GM19467 (cell line): ENCODE data around the gene IDNK.
"Not testable (repeated sequence)": the region's sequence is repeated elsewhere in the genome, so short reads cannot be mapped to it uniquely, and the experiment has no call there.

Experiments
- ATAC-seq: cut with Tn5 transposase; IDR thresholded peaks from one replicate; pipeline ENCODE4 v1.9.1; 2021; ENCODE audit warnings: mild to moderate bottlenecking, moderate library complexity; ENCODE audit not compliant: unreplicated experiment

Gene IDNK

DNA sequence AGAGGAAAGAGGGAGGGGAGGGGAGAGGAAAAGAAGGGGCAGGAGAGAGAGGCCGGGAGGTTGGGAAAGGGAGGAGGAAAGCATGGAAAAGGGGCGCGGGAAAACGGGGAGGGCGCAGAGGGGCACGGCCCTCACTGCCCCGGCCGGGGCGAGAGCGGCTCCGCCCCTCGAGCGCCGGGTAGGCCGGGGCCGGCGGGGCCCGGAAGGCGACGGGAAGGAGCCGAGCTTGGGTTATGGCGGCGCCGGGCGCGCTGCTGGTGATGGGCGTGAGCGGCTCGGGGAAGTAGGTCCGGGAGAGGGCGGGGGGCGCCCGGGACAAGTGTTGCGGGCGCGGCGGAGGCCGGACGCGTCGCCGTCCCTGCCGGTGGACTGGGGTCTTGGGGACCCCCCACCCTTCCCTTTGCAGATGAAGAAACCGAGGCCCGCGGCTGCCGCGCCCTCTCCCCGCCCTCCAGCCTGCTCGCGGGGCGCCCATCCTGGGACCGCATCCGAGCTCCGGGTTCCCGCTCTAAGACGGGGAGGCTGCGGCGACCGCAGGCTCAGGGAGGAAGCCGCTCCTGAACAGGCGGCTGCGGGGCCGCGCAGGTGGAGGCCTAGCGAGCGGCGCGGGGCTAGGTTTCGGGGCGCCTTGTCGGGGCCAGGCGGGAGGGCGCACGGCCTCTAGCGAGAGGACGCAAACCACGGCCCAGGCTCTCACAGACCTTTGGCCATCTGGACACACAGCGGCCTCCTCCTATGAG, at the start of gene IDNK:
TSS of gene IDNK (plus strand) at position 205 of the 740 bp plus-strand sequence. CDS start at position 234, 29 bp downstream.
- peak; percentile 76 for ATAC-seq

DNA sequence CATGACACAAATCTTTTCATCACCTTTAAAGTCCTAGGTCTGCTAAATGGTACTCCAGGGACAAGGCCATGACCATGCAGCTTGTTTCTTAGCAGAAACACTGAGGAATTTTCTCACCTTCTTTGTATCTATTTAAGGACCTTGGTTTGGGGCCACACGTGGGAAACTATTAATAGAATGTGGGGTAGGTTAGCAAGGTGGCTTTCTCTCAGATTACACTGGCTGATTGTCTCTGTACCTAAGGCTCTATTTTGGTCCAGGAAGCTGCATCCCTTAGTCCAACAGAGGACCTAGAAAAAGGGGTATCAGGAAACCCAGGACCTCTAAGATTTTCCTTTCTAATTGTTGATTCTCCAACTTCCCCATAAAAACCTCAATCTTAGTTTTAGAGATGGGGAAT, 48.5 kb upstream of the IDNK start:
- ATAC-seq, result no peak

DNA sequence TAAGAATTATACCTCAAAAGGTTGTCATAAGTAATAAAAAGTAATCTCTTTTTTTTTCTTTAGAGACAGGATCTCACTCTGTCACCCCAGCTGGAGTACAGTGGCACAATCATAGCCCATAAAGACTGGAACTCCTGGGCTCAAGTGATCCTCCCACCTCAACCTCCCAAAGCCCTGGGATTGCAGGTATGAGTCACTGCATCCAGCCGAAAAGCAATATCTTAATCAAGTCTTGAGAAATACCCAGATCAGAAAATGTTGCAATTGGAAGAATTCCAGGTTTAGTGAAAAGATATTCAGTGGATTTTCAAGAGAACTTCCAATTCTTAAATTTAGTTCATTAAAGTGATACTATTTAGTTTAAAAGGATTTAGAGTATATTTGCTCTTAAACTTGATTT, 40.9 kb upstream of the IDNK start:
- ATAC-seq, result no peak

DNA sequence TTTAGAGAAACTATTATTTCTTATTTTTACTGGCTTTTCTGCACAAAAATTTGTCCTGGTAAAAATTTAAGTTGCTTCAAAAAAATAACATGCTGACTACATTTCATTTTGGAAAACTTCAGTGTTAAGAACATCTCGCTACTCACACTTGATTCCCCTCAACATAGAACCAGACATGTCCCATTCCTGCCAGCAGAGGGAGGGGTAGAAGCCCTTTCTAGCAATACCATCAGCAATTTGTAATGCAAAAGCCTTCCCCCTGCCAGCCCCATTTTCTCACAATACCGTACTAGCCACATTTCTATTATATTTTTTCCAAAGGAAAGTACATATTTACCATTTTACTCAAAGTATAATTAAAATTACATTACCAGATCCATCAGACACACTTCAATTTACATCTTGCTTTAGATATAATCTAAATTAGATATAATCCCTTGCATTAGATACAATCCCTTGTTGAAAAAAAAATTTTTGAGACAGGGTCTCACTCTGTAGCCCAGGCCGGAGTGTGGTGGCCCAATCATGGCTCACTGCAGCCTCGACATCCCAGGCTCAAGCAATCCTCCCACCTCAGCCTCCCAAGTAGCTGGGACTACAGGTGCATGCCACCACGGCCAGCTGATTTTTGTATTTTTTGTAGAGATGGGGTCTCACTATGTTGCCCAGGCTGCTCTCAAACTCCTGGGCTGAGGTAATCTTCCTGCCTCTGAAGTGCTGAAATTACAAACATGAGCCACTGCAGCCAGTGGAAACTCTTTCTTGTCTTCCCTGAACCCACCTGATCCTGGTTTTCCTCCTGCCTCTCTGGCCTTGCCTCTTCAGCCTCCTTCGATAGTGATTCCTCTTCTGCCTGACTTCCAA, 39.6 kb upstream of the IDNK start:
- ATAC-seq, result no peak

DNA sequence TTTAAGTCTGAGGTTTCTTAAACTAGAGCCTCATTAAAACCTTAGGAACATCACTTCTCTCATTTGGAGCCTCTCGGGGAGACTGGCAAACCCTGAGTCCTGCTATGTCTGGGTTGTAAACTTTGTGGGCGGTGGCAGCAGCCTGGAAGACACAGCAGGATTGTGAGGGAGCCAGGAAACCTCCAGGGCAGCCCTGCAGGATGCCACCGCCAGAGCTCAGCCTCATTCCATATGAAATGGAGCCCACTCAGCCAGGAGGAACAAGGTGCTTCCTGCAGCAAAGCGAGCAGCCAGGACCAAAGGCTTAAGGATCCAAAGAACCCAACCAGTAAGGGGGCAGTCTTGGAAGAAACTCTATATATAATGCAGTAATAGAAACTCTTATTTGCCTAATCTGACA, 37.9 kb upstream of the IDNK start:
- ATAC-seq, result no peak

DNA sequence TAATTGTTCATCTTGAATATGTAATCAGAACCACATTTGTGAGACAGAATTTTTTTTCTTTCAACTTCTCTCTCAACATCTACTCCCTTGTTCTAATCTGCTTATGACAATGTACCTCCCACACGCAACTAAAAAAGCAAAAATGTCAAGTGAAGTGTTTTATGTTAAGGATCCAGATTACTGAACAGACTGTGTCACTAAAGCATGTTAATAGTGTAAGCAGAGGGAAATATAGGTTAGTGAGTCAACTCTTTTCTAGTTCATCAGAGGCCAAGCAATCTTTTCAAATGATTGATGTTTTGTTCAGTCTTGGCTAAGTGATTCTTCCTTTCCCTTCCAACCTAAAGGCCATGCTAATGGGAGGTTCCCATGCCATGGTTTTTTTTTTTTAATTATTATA, 34.7 kb upstream of the IDNK start:
- no peak for ATAC-seq

DNA sequence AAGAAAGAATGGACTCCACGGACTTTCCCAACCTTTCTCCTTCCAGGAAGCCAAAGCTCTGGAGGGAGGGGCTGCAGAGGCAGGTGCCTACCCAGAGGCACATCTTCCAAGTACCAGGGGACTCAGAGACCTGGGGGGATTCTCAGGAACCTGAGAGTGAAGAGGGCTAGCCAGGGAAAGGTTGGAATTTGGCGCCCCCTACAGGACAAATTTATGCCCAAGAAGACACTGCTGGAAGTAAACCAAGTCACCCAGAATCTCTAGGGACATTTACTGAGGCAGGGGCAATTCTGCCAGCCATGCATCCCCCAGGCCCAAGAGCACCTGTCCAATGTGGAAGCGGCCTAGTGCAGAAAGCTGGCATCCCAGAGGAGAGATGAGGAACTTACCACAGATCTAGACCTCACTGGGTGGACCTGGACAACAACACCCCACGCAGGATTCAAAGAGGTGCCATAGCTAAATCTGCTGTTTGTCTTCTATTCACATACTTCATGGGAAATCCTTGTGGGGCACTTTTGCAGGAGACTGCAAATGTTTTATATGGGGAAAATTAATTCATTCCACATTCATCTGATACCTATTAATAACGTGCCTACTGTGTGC, 25.9 kb upstream of the IDNK start:
- ATAC-seq, result no peak

DNA sequence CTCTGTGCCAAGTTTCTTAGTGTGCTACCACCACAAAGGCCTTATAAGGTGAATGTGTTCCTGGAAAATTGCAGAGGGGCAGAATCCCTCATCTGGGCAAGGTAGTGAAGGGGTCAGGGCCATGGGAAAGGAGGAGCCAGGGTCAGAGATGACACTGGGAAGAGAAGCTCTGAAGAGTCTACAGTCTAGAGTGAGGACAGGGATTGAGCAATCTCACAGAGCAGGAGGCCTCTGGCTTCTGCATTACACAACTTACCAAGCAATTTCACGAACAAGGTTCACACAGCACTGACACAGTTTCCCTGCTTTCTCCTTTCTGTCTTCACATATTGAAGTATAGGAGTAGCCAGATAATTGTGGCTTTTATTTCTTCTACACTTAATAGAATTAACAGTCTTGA, 24.5 kb upstream of the IDNK start:
- no peak for ATAC-seq

DNA sequence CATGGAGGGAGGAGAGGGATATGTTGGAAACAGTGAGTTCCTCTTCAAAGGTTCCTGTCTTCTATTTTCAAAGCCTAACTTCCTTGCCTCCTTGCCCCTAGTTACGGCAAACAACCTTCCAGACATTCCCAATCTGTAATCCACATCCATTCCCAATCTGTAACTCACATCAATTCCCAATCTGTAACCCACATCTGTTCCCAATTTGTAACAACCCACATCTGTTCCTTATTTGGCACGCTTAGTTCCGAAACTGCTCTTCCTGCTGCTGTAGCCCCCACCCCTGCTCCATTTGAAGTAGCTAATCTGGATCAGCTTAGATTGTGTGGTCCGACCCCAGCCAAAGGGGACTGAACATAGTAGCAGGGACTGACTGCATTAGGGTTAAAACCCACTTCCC, 23.9 kb upstream of the IDNK start:
- ATAC-seq, result no peak

DNA sequence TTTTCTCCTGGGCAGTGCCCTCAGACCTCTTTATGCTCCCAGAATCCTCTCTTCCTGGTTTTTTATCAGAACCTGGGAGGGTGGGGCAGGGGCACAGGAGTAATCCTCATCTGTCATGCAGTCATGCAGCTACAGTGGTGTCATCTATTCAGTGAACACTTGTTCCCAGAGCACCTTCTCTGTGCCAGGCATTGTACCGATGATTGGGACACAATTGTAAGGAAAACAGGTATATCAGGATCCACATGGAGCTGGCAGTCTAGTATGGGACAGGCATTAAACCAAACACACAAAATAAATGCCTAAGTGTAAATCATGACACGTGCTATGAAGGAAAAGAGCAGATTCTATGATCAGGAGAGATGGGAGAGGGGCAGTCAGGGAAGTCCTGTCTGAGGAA, 21.5 kb upstream of the IDNK start:
- ATAC-seq, result no peak

DNA sequence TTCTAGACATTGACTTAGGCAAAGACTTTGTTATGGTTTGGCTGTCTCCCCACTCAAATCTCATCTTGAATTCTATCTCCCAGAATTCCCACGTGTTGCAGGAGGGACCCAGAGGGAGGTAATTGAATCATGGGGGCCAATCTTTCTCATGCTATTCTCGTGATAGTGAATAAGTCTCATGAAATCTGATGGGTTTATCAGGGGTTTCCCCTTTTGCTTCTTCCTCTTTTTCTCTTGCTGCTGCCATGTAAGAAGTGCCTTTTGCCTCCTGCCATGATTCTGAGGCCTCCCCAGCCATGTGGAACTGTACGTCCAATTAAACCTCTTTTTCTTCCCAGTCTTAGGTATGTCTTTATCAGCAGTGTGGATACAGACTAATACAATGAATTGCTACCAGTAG, 15.3 kb upstream of the IDNK start:
- ATAC-seq, result not testable (repeated sequence)

DNA sequence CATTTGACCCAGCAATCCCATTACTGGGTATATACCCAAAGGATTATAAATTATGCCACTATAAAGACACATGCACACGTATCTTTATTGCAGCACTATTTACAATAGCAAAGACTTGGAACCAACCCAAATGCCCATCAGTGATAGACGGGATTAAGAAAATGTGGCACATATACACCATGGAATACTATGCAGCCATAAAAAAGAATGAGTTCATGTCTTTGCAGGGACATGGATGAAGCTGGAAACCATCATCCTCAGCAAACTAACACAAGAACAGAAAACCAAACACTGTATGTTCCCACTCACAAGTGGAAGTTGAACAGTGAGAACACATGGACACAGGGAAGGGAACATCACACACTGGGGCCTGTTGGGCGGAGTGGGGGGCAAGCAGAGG, 9.6 kb upstream of the IDNK start:
- ATAC-seq, result not testable (repeated sequence)

DNA sequence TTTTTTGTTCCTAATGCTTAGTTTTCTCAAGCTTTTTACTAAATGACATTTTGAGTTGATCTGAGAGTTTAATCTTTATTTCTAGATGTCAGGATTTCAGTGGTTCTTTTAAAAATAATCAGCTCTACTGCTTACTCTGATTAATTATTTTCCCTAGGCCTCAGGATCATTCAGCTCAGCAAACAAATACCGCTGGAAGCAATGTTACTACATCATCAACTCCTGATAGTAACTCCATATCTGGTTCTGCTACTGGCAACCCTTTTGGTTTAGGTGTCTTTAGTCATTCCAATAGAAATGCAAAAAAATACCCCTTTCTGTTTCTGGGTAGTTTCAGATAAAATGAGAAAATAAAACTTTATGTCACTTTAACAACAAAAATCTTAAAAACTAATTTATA, 5.6 kb upstream of the IDNK start:
- no peak for ATAC-seq

DNA sequence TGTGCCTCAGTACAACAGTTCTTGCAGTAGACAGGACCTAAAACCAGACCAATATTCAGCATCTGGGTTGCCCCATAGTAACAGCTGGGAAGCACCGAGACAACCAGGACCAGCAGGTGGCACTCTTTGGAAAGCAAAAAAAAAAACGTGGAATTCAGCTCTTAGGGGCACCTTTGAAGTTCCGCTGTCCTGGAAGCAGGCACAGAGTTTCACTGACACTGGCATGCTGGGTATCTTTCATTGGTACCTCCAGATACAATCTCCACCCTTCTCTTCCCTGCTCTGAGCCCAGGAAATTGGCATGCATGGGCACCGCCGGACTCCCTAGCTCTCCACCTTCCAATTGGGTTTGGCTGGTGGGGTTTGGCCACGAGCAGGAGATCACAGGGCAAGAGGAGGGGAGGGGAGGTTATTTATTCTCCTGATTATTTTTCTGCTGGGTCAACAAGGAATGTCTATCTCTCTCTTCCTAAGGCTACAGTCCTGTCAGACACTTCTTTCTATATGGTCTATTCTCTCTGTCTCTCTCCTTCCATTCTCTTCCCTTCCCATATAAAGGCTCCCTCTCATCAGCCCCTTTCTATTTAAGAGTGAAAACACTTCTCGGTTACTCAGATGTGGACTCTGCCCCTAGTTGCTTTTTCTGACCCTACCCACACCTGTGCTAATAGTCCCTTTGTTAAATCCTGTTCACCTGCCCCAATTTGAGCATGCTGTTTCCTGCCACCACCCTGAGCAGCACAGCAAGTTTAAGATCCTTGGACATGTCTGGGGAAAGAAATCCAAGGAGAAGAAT, 1.9 kb upstream of the IDNK start:
- ATAC-seq, result no peak

DNA sequence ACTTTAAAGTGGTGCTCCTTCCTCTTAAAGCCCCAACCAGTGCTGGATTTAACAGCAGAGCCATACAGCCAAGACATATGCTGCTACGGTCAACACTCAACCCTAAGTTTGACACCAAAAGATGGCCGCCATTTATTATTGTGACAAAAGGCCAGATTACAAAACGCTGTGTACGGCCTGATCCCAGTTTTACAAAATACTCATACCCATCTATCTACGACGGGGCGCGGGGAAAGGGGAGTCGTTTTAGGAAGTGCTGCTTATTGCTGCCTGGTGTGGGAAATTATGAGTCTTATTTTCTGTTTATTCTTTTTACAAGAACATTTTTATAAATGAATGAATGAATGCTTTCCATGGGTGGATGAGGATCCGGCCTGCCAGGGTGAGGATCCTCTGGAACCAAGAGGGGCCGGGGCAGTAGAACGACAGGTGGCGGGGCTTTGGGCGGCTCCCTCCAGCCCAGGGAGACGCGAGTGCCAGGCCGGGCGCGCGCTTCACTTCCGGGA, 457 bp upstream of the IDNK start:
- peak; percentile 42 for ATAC-seq

DNA sequence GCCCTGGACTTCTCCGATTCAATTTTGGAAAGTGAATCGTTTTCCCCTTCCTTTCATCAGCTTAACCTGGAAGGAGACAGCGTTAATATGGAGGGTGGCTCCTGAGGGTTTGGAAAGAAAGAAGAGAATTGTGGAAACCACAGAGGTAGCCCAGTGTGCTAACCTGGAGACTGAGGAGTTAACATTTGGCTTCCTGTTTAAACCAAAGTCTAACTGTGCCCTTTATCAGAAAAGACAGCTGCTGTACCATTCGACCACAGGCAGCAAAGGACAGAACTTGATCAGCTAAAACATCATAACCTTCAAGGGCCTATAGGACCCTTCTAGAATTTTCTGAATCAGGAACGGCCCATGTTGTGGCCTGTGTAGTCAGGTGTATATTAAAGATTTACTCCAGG, 735 bp downstream of the IDNK start:
- ATAC-seq, result peak; percentile 21

DNA sequence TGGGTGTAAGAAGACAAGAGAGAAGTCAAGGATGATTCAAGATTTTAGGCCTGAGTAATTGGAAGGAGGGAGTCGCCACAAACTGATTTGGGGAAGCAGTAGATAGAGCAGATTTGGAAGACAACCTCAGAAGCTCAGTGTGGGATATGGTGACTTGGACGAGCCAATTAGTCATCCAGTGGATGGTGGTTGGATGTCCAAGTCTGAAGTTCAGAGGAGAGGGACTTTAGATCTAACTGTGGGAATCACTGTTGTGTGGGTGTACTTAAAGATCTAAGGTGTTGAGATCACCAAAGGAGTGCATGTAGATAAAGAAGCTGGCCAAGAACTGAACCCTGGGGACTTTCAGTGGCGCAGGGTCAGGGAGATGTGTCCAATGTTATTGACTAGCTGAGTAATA, 2.2 kb downstream of the IDNK start:
- no peak for ATAC-seq

DNA sequence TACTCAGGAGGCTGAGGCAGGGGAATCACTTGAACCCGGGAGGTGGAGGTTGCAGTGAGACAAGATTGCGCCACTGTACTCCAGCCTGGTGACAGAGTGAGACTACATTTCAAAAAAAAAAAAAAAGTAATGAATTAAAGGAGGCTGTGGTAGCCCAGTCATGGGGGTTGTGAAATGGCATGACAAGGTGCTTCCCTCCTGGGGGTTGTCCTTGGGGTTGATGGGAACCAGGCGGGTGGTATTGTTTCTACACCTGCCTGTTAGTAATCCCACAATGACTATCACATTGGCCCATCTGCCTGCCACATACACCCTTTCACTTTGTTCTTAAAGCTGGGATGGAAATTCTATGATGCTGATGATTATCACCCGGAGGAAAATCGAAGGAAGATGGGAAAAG, 5.6 kb downstream of the IDNK start:
- ATAC-seq, result no peak

DNA sequence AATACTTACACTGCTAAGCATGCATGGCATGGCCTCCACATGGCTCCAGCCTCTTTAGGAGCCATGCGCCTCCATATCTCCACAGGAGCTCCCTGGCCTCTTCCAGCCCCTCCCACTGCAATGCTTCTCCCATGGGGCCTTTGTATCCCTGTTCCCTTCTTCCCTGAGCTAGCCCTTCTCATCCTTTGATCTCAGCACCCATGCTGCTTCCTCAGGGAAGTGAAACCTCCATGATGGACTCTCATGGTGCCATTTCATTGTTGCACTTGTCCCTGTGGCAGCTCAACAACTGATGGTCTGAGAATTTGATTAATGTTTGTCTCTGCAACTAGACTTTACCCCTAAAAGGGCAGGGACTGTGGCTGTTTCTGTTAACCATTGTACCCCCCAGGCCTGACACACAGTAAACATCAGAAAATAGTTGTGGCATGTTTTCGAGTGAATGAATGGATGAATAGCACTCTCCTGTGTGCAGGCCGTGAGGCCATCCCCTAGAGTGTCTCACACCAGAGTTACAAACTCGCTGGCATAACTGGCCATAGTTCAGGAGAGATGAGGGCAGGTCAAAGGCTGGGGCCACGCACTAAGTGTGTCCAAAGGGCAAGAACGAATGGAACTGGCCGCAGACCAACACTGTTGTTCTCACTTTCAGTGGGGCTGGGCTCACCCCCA, 6.6 kb downstream of the IDNK start:
- ATAC-seq, result no peak

DNA sequence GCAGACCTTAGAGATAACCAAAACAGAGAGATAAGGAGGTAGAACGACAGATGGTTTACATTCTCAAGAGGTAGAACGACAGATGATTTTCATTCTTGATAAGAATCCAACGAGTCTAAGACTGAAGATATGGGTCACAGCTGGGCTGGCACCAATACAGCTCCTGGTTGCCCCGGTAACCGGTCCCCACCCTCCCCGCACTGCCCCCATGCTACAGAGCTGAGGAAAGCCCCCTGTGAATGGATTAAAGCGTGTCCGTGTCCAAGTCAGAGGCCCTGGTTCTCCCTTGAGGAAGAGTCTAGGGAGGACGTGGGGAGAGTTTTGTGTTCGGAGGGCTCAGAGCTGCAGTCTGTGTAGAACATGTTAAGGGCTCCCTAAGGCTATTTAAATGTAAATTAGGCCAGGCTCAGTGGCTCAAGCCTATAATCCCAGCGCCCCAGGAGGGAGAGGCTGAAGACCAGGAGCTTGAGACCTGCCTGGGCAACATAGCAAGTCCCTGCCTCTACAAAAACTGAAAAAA, 8.1 kb downstream of the IDNK start:
- ATAC-seq, result no peak
